Right atrium auricular region (tissue), 2 donors: ENCODE measurements around the gene CLCN5. TPM values are rescaled to one million over a fixed set of nuclear protein-coding genes. Genes with fewer than 3 reads are reported as not detected.
A peak's percentile ranks its signal among the peaks of the same experiment; 100 is the strongest.

Source experiments
- DNase-seq: peaks from one replicate; pipeline ENCODE4 v3.0.0-alpha.2; 2019; ENCODE audit warnings: low spot score
- H3K27ac ChIP-seq, 2 donors: fragments of 200-600 bp; sonication (generic); 1 replicate in 1 of 2; 2 replicates in 1 of 2; pipeline ENCODE4 v1.5.1; 2016 to 2019
- H3K27me3 ChIP-seq, 2 donors: fragments of 200-600 bp; sonication (generic); one replicate each; pipeline versions ENCODE4 v1.5.1 to v1.6.0; 2017 to 2019
- H3K36me3 ChIP-seq: fragments of 200-600 bp; sonication (generic); one replicate; pipeline ENCODE4 v1.5.1; 2016
- H3K4me1 ChIP-seq, 2 donors: fragments of 200-600 bp; sonication (generic); one replicate each; pipeline versions ENCODE4 v1.5.1 to v1.6.0; 2017 to 2019
- H3K4me3 ChIP-seq, 2 donors: fragments of 200-600 bp; sonication (generic); 1 replicate in 1 of 2; 2 replicates in 1 of 2; pipeline ENCODE4 v1.5.1; 2017 to 2019; ENCODE audit warnings: mild to moderate bottlenecking in 1 of 2, moderate library complexity in 1 of 2
- H3K9me3 ChIP-seq, 2 donors: fragments of 200-600 bp; sonication (generic); one replicate each; pipeline ENCODE4 v1.5.1; 2019
- CTCF ChIP-seq, 2 donors: fragments of 200-600 bp; sonication (generic); IDR thresholded peaks; one replicate each; pipeline ENCODE4 v1.5.1; 2019; ENCODE audit warnings: antibody characterized with exemption in 2 of 2
- total RNA-seq, 2 donors: library from RNA; depleted of rRNA; stranded (reverse); fragments of >200 nt; gene quantifications; one replicate each; pipeline ENCODE4 v1.1.0, GENCODE V29; 2016

Gene CLCN5
- 1 to 10 TPM; 1.9 to 3.1 TPM for total RNA-seq

DNA sequence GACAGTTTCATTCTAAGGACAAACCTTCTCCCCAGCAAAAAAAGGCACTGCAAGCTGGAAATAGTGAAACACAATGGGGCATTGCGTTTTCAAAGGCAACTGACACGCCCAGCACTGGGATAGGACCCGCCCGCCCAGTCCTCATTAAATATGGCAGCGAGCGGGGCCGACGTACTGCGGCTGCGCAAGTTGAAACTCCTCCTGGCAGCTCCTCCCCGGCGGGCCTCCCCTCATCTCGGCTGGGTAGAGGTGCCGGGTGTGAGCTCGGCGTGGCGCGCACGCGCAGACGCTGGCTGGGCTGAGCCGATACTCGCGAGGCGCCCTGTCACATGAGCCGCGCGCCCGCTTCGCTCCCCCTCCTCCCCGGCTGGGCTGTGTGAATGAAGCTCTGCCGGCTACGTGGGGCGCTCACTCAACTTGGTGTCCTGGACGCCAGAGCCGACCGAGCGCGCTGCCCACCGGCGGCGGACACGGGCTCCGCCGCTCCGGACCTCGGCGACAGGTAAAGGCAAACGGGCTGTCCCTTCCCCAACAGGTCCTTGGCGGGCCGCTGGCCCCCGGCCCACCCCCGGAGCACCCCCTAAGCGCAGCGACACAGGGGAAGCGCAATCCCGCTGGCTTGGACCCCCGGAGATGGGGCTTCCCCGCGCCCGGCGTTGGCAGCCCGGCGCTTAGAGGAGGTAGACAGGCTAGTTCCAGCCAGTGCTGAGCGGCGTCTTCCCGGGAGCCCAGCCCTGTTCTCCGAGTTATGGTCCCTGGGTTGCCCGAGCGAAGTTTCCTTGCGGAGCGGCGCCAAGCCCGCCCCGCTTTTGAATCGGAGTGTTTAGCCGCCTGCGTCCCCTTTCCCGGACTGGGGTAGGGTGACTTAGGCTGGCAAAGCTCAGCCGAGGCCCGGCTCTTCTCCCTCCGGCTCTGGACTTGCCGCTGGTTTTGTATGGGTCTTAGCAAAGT is at the start of gene CLCN5:
TSS of gene CLCN5 (plus strand) at position 306 of the 951 bp plus-strand sequence. CDS start 2,703 bp downstream, outside the sequence.
- H3K36me3 ChIP-seq: no peaks in the 10 kb centered on the region
- H3K4me1 ChIP-seq: peaks cover 0 to 10% of the 10 kb centered on the region in 2 donors
- H3K9me3 ChIP-seq: no peaks in the 10 kb centered on the region
- H3K27ac ChIP-seq: peak within 1 kb of the TSS; percentile 85 to 88
- H3K27me3 ChIP-seq: no peaks in the 10 kb centered on the region
- peak within 1 kb of the TSS; percentile 65 to 71 for H3K4me3 ChIP-seq
- DNase-seq: peak; percentile 95
- TF ChIP-seq CTCF (IDR thresholded peaks at IDR 0.05): no peak

DNA sequence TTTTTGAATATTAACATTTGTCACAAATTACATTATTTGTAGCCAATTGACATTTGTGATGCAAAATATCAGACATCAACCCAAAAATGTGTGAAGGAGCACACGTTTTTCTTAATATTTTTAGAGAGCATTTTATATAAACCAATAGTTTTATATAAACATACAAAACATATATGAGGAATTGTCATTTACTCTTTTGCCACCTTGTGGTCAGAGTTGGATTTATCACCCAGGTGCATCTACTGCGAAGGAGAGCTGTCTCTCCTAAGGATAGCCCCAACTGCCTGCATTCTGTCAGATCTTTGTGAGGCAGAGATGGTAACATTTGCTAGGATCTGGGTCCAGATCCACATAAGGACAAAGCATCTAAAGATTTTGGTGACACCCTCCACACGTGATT is 45.6 kb upstream of the CLCN5 start:
- Histone ChIP-seq H3K36me3 (no peaks in the 10 kb centered on the region), H3K4me3 (no peak overlapping the region), H3K4me1 (peaks cover 0 to 10% of the 10 kb centered on the region in 2 donors), H3K27me3 (no peaks in the 10 kb centered on the region), H3K9me3 (no peaks in the 10 kb centered on the region), H3K27ac (no peak overlapping the region)
- peak; percentile 22 to 64 for TF ChIP-seq CTCF (IDR thresholded peaks at IDR 0.05)
- no peak for DNase-seq

- H3K27me3 ChIP-seq: no peaks in the 10 kb centered on the region
- no peak overlapping the region for H3K4me3 ChIP-seq
- peaks cover 0 to 10% of the 10 kb centered on the region in 2 donors for H3K4me1 ChIP-seq
- no peak for TF ChIP-seq CTCF (IDR thresholded peaks at IDR 0.05)
- peak overlapping the region; percentile 78 for H3K27ac ChIP-seq
- H3K36me3 ChIP-seq: no peaks in the 10 kb centered on the region
- no peaks in the 10 kb centered on the region for H3K9me3 ChIP-seq
- DNase-seq: no peak
These were observed 44.8 kb upstream of the CLCN5 start for GRCh38 chrX:49877397-49878101.

DNA sequence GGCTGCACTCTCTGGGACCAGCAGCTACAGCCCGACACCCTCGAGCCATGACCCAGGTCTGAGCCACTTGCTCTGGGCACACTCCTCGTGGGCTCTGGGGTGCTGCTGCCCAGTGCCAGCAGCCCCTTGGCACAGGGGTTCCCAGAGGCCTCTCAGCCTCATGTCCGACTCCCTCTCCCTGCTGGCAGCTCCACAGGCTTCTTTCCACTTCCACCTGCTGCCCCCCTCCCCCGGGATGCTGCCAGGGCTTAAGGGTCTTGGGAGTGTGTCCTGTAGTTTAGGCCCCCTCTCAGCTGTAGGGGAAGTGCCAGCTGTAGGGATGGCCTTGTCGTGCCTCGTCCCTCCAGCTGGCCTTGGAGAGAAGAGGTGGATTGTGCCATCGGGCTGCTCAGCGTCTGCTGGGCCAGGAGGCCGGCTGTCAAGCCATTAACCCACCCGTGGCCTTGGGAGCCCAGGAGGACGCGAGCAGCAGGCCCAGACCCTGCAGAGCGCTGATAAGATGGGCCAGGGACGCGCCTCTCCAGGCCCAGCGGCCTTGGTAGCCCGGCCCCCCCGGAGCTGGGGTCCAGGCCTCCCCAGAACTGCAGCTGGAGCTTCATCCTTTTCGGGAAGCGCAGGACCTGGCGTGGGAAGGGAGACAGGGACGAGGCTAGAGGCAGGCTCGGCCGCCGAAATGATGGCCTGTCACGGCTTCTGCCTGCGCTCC is 44.1 kb upstream of the CLCN5 start:
- Histone ChIP-seq H3K27ac (peak overlapping the region; percentile 78), H3K4me3 (peak overlapping the region; percentile 57 to 64), H3K9me3 (no peaks in the 10 kb centered on the region), H3K27me3 (no peaks in the 10 kb centered on the region), H3K4me1 (peaks cover 0 to 10% of the 10 kb centered on the region in 2 donors), H3K36me3 (no peaks in the 10 kb centered on the region)
- TF ChIP-seq CTCF (IDR thresholded peaks at IDR 0.05): no peak
- no peak for DNase-seq

- Histone ChIP-seq H3K4me1 (peaks cover 0 to 10% of the 10 kb centered on the region in 2 donors), H3K36me3 (no peaks in the 10 kb centered on the region), H3K4me3 (peak within 1 kb of the TSS; percentile 57 to 64), H3K9me3 (no peaks in the 10 kb centered on the region), H3K27ac (peak within 1 kb of the TSS; percentile 78), H3K27me3 (no peaks in the 10 kb centered on the region)
- DNase-seq: peak; percentile 68
- TF ChIP-seq CTCF (IDR thresholded peaks at IDR 0.05): peak; percentile 27 to 65
These were observed 43.4 kb upstream of the CLCN5 start, which contains the start of gene USP27X for GRCh38 chrX:49878834-49879655. TSS of gene USP27X (plus strand) at chrX:49879484. CDS start at chrX:49880308, 824 bp downstream.
